Rectal smooth muscle tissue (tissue), 1 donor: ENCODE results near the gene PHAF1.

Source experiments
- H3K27ac ChIP-seq: one replicate; pipeline ENCODE4 v1.7.0; 2013; ENCODE audit warnings: low read depth, low read length, inconsistent platforms
- H3K27me3 ChIP-seq: one replicate; pipeline ENCODE4 v1.7.0; 2013; ENCODE audit warnings: low read length; ENCODE audit not compliant: control insufficient read depth, insufficient read depth
- H3K36me3 ChIP-seq: one replicate; pipeline ENCODE4 v1.7.0; 2013; ENCODE audit warnings: low read length; ENCODE audit not compliant: control insufficient read depth, insufficient read depth
- H3K4me1 ChIP-seq: one replicate; pipeline ENCODE4 v1.7.0; 2013; ENCODE audit warnings: low read length; ENCODE audit not compliant: control insufficient read depth, insufficient read depth
- H3K4me3 ChIP-seq: one replicate; pipeline ENCODE4 v1.7.0; 2013; ENCODE audit warnings: low read length
- H3K9ac ChIP-seq: one replicate; pipeline ENCODE4 v1.7.0; 2013; ENCODE audit warnings: low read length

Gene PHAF1

DNA sequence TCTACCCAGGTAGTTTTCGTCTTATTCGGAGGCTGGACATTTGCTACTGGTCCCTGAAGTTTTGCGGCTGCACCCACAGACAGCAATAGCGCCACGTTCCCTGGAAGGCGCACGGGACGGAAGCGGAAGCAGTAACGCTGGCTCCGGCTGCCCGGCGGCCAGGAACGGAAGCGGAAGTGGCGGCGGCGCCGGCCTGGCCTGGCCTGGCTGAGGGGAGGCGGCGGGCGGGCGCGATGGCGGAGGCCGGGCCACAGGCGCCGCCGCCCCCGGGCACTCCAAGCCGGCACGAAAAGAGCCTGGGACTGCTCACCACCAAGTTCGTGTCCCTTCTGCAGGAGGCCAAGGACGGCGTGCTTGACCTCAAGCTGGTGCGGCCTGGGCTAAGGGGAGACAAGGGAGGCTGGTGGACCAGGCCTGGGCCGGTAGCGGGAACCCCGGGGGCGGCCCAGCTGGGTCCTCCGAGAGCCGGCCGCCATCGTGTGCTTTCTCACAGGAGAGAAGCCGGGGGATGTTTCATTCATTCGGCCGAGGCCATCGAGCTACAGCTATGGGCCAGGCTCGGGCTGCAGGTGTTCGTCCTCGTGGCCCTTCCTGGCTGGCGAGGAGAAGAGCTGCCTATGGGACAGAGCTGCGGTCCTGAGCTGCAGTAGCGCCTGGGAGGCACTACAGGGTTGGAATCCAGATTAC, 82.4 kb downstream of the PHAF1 start, which contains the start of gene E2F4:
Gene E2F4, plus strand, starts transcription at position 161 of the 687 bp plus-strand sequence. Its CDS starts 73 bp downstream, at position 234.
- peaks cover 12% of the 10 kb centered on the region for H3K4me1 ChIP-seq
- H3K27me3 ChIP-seq = no peaks in the 10 kb centered on the region
- peaks cover 23% of the 10 kb centered on the region for H3K36me3 ChIP-seq
- H3K27ac ChIP-seq = peak within 1 kb of the TSS; percentile 40
- H3K4me3 ChIP-seq = peak within 1 kb of the TSS; percentile 97
- H3K9ac ChIP-seq = peak within 1 kb of the TSS; percentile 95

DNA sequence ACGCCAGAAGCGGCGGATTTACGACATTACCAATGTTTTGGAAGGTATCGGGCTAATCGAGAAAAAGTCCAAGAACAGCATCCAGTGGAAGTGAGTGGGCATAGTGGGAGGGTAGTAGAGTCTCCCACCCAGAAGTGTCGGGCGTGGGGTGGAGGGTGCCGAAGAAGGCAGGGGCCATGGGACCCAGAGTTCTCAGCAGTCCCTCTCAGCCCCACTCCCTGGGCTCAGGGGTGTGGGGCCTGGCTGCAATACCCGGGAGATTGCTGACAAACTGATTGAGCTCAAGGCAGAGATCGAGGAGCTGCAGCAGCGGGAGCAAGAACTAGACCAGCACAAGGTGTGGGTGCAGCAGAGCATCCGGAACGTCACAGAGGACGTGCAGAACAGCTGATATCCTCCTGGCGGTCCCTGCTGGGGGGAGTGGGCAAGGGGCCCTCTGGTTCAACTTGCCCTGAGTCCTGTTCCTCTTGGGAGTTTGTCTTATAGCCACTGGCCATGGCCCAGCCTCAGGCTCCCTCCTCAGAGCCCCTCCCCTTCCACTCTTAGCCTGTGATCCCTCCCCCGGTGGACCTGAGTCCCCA, 83.1 kb downstream of the PHAF1 start:
- Histone ChIP-seq H3K27ac (no peak overlapping the region), H3K9ac (peak overlapping the region; percentile 95), H3K4me1 (peaks cover 12% of the 10 kb centered on the region)

DNA sequence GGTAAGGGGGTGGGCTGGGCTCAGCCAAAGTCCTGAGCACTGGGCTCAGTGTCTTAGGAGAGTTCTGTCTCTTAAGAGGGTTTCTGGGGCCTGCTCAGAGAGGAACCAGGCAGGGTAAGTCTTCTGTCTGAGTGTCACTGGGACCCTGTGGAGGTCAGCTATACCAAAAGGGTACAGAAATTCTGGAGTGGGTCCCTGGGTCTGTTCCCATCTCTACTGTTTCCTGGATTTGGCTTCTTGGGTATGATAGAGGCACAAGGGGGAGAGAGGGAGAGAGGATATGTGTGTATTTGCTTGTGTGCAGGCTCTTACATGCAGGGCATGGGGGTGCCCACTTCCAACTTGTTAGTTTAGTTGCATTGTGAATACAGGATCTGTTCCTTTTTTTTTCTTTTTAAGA, 83.8 kb downstream of the PHAF1 start:
- no peak overlapping the region for H3K27ac ChIP-seq
- H3K36me3 ChIP-seq = peaks cover 34% of the 10 kb centered on the region
- peak overlapping the region; percentile 97 for H3K4me3 ChIP-seq

More for the DNA sequence above, 83.1 kb downstream of the PHAF1 start:
- Histone ChIP-seq H3K36me3 (peaks cover 30% of the 10 kb centered on the region), H3K4me3 (peak overlapping the region; percentile 97), H3K27me3 (no peaks in the 10 kb centered on the region)

DNA sequence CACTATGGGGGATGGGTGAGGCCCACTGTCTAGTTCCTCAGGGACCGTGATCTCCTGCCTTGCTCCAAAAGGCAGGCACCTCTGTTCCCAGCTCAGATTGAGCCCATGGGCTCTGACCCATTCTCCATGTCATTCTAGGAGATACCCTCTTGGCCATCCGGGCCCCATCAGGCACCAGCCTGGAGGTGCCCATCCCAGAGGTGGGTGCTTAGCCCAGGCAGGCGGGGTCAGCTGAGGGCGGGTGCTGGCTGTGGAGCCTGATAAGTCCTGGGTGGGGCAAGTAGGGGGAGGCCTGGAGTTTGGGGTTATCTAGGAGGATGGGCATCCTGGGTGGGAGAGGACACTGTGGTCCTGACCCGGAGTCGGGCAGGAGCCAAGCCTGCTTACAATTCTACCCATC, 84.5 kb downstream of the PHAF1 start:
- no peaks in the 10 kb centered on the region for H3K27me3 ChIP-seq
- H3K27ac ChIP-seq = no peak overlapping the region
- no peak overlapping the region for H3K4me3 ChIP-seq
- no peak overlapping the region for H3K9ac ChIP-seq
- H3K4me1 ChIP-seq = peaks cover 12% of the 10 kb centered on the region
- H3K36me3 ChIP-seq = peaks cover 34% of the 10 kb centered on the region

More for the DNA sequence above, 83.8 kb downstream of the PHAF1 start:
- no peaks in the 10 kb centered on the region for H3K27me3 ChIP-seq
- peaks cover 12% of the 10 kb centered on the region for H3K4me1 ChIP-seq
- peak overlapping the region; percentile 95 for H3K9ac ChIP-seq

DNA sequence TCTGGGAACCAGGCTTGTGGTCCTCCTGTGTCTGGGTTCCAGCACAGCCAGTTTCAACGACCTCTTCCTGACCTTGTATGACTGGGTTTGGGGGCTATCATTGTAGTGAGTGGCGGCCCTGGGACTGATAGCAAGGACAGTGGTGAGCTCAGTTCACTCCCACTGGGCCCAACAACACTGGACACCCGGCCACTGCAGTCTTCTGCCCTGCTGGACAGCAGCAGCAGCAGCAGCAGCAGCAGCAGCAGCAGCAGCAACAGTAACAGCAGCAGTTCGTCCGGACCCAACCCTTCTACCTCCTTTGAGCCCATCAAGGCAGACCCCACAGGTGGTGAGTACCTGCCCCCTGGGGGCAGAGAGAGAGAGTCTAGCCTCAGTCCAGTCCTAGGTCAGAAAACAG, 85.9 kb downstream of the PHAF1 start:
- Histone ChIP-seq H3K4me1 (peaks cover 12% of the 10 kb centered on the region), H3K4me3 (no peak overlapping the region)

DNA sequence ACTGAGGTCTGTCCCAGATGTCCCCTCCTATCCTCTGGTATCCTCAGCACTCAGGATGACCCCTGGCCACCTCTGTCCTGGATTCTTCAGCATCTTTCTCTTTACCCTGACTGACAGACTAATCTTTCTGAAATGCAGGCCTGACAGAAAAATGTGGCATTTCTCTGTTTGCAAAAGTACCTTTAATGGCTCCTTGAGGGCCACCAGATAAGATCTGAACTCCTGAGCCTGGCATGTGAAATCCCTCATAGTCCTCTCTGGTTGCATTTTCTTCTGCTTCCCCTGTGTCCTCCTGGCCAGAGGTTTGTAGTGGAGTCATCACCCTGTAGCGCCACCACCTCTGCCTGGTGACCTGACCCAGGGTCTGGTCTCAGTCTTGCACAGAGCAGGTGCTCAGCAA, 87.1 kb downstream of the PHAF1 start:
- no peak overlapping the region for H3K27ac ChIP-seq
- no peak overlapping the region for H3K4me3 ChIP-seq
- H3K36me3 ChIP-seq = peaks cover 36% of the 10 kb centered on the region
- no peak overlapping the region for H3K9ac ChIP-seq
- no peaks in the 10 kb centered on the region for H3K27me3 ChIP-seq
- peaks cover 12% of the 10 kb centered on the region for H3K4me1 ChIP-seq

More for the DNA sequence above, 85.9 kb downstream of the PHAF1 start:
- Histone ChIP-seq H3K9ac (no peak overlapping the region), H3K27me3 (no peaks in the 10 kb centered on the region), H3K27ac (no peak overlapping the region), H3K36me3 (peaks cover 34% of the 10 kb centered on the region)

DNA sequence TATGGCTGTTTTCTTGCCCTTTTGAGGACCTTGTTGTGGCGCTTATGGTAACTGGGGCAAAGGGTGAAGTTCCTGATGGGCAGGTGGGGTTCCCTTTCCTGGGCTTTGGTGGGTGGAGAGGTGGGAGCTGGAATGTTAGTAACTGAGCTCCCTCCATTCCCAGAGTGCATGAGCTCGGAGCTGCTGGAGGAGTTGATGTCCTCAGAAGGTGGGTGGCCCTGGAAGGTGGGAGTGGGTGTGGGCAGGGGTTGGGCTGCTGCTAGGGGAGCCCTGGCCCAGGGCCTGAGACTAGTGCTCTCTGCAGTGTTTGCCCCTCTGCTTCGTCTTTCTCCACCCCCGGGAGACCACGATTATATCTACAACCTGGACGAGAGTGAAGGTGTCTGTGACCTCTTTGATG, 88.0 kb downstream of the PHAF1 start:
- Histone ChIP-seq H3K4me3 (no peak overlapping the region), H3K9ac (no peak overlapping the region), H3K36me3 (peaks cover 42% of the 10 kb centered on the region), H3K27ac (no peak overlapping the region), H3K4me1 (peaks cover 9% of the 10 kb centered on the region), H3K27me3 (no peaks in the 10 kb centered on the region)
